ENCODE data around the gene NUP98. TPM values are rescaled to one million over a fixed set of nuclear protein-coding genes. Genes with fewer than 3 reads are reported as not detected.

The NUP98 gene
- total RNA-seq = 10 to 100 TPM; 47.9 to 55.9 TPM
- long read RNA-seq, partial matches to known transcripts = 6 of 25 reads
- long read RNA-seq, other reads (novel, unspliced or antisense) = 10 of 25 reads

GRCh38 chr11:3797329-3798090 is at the start of gene NUP98:
NUP98 (minus strand) TSS chr11:3797554; CDS start chr11:3782117, 15,437 bp downstream.
- peak; percentile 88 for ATAC-seq
- peak; percentile 99 to 100 for DNase-seq
- intact Hi-C loops (cut with DNase I, micrococcal nuclease) = no loop called here

GRCh38 chr11:3845670-3846069 is 48.3 kb upstream of the NUP98 start:
- ATAC-seq (no peak), DNase-seq (no peak)
- intact Hi-C loops (cut with DNase I, micrococcal nuclease) = no loop called here

GRCh38 chr11:3845246-3845645 is 47.9 kb upstream of the NUP98 start:
- no peak for ATAC-seq
- no peak for DNase-seq
- intact Hi-C loops (cut with DNase I, micrococcal nuclease) = no loop called here

- DNase-seq (no peak), ATAC-seq (no peak)
- intact Hi-C loops (cut with DNase I, micrococcal nuclease) = no loop called here
Measured at GRCh38 chr11:3843326-3843725, 46.0 kb upstream of the NUP98 start.

GRCh38 chr11:3841426-3842350 is 44.3 kb upstream of the NUP98 start:
- ATAC-seq = peak; percentile 70
- peak; percentile 84 to 92 for DNase-seq
- intact Hi-C loops (cut with DNase I, micrococcal nuclease) = no loop called here

GRCh38 chr11:3840870-3841425 is 43.6 kb upstream of the NUP98 start, which contains the start of gene RHOG:
RHOG (minus strand) TSS chr11:3840959; CDS start chr11:3828138, 12,821 bp downstream.
- intact Hi-C loops (cut with DNase I, micrococcal nuclease) = no loop called here
- ATAC-seq = peak; percentile 82
- peak; percentile 86 to 91 for DNase-seq

GRCh38 chr11:3840004-3840869 is 42.9 kb upstream of the NUP98 start:
- ATAC-seq (peak; percentile 61), DNase-seq (peak; percentile 36 to 84)
- intact Hi-C loops (cut with DNase I, micrococcal nuclease) = no loop called here

GRCh38 chr11:3838504-3838903 is 41.1 kb upstream of the NUP98 start:
- DNase-seq (no peak), ATAC-seq (no peak)
- intact Hi-C loops (cut with DNase I, micrococcal nuclease) = no loop called here

- ATAC-seq = no peak
- intact Hi-C loops (cut with DNase I, micrococcal nuclease) = no loop called here
- peak; percentile 32 to 55 for DNase-seq
Measured at GRCh38 chr11:3837793-3838192, 40.4 kb upstream of the NUP98 start.

GRCh38 chr11:3836903-3837302 is 39.5 kb upstream of the NUP98 start:
- peak; percentile 50 to 61 for DNase-seq
- intact Hi-C loops (cut with DNase I, micrococcal nuclease) = no loop called here
- ATAC-seq = no peak

GRCh38 chr11:3835751-3836150 is 38.4 kb upstream of the NUP98 start:
- ATAC-seq = no peak
- intact Hi-C loops (cut with DNase I, micrococcal nuclease) = no loop called here
- no peak for DNase-seq

GRCh38 chr11:3834664-3835461 is 37.5 kb upstream of the NUP98 start:
- ATAC-seq (peak; percentile 70), DNase-seq (peak; percentile 57 to 60)
- intact Hi-C loops (cut with DNase I, micrococcal nuclease) = no loop called here

- ATAC-seq (no peak), DNase-seq (no peak)
- intact Hi-C loops (cut with DNase I, micrococcal nuclease) = no loop called here
Measured at GRCh38 chr11:3834349-3834663, 37.0 kb upstream of the NUP98 start.

- ATAC-seq (no peak), DNase-seq (no peak)
- intact Hi-C loops (cut with DNase I, micrococcal nuclease) = no loop called here
Measured at GRCh38 chr11:3833449-3833848, 36.1 kb upstream of the NUP98 start.

- intact Hi-C loops (cut with DNase I, micrococcal nuclease) = no loop called here
- ATAC-seq = no peak
- DNase-seq = no peak
Measured at GRCh38 chr11:3832816-3833215, 35.5 kb upstream of the NUP98 start.

- no peak for DNase-seq
- intact Hi-C loops (cut with DNase I, micrococcal nuclease) = no loop called here
- ATAC-seq = peak; percentile 8
Measured at GRCh38 chr11:3831378-3832239, 34.3 kb upstream of the NUP98 start.

GRCh38 chr11:3830730-3831129 is 33.4 kb upstream of the NUP98 start:
- DNase-seq = no peak
- intact Hi-C loops (cut with DNase I, micrococcal nuclease) = no loop called here
- ATAC-seq = no peak
